GM06990 (cell line): ENCODE measurements around the gene SNRPA.
"Not testable (repeated sequence)": the region's sequence is repeated elsewhere in the genome, so short reads cannot be mapped to it uniquely, and the experiment has no call there.

Experiments used
- DNase-seq: peaks from one replicate; pipeline ENCODE4 v3.0.0-alpha.2; 2011; ENCODE audit not compliant: insufficient read length; ENCODE audit errors: extremely low read depth
- H3K27me3 ChIP-seq: replicated peaks from 2 replicates; pipeline ENCODE4 v1.6.0; 2011; ENCODE audit warnings: low read length; ENCODE audit not compliant: control insufficient read depth, insufficient read depth
- H3K36me3 ChIP-seq: 2 replicates; pipeline ENCODE4 v1.5.1; 2011; ENCODE audit warnings: low read length; ENCODE audit not compliant: control insufficient read depth, insufficient read depth
- H3K4me3 ChIP-seq: replicated peaks from 2 replicates; pipeline ENCODE4 v1.5.1; 2011; ENCODE audit warnings: low read depth, mild to moderate bottlenecking, control low read depth, low read length
- TF ChIP-seq, protein P1 (sequence below): IDR thresholded peaks from 2 replicates; pipeline ENCODE4 v1.5.1; 2011; ENCODE audit warnings: low read length, control low read depth, mild to moderate bottlenecking, inconsistent platforms; ENCODE audit not compliant: insufficient read depth, poor library complexity, severe bottlenecking

The SNRPA gene

DNA sequence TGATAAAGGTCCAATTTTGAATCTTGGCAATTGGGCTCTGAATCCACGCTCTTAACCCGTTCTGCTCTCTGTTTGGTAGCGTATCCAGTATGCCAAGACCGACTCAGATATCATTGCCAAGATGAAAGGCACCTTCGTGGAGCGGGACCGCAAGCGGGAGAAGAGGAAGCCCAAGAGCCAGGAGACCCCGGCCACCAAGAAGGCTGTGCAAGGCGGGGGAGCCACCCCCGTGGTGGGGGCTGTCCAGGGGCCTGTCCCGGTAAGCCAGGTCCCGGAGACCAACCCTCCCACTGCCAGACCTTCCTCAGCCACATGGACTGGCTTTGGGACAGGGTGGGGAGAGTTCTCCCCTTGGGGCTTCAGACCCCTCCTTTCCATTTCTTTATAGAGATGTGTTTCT, 8.3 kb downstream of the SNRPA start:
- TF ChIP-seq, protein P1, sequence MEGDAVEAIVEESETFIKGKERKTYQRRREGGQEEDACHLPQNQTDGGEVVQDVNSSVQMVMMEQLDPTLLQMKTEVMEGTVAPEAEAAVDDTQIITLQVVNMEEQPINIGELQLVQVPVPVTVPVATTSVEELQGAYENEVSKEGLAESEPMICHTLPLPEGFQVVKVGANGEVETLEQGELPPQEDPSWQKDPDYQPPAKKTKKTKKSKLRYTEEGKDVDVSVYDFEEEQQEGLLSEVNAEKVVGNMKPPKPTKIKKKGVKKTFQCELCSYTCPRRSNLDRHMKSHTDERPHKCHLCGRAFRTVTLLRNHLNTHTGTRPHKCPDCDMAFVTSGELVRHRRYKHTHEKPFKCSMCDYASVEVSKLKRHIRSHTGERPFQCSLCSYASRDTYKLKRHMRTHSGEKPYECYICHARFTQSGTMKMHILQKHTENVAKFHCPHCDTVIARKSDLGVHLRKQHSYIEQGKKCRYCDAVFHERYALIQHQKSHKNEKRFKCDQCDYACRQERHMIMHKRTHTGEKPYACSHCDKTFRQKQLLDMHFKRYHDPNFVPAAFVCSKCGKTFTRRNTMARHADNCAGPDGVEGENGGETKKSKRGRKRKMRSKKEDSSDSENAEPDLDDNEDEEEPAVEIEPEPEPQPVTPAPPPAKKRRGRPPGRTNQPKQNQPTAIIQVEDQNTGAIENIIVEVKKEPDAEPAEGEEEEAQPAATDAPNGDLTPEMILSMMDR, result no peak
- Histone ChIP-seq H3K36me3 (peaks cover 59% of the 10 kb centered on the region), H3K4me3 (no peak overlapping the region), H3K27me3 (no peaks in the 10 kb centered on the region)
- DNase-seq, result no peak

DNA sequence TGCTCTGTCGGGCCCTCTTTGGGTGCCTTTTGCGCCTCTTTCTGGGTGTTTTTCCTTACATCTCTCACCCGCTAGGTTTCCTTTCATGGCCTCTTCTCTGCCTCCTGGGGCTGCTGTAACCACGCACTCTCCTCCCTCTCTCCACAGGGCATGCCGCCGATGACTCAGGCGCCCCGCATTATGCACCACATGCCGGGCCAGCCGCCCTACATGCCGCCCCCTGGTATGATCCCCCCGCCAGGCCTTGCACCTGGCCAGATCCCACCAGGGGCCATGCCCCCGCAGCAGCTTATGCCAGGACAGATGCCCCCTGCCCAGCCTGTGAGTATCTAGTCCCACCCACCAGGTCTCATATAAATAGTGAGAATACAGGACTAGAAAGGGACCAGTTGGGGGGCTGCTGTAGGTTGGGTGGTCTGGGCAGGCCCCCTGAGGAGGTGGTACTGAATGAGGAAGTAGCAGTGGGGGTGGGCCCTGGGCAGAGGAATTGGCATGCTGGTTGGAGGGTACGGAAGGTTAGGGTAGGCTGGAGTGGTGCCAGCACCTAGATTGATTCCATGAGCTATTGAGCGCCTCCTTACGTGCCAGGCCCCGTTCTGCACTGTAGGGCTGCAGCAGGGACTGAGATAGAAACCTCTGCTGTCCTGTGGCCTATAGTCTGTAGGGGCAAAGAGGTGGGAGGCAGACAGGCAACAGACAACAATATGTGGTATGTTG, 11.9 kb downstream of the SNRPA start:
- Histone ChIP-seq H3K4me3 (no peak overlapping the region), H3K27me3 (no peaks in the 10 kb centered on the region), H3K36me3 (peaks cover 51% of the 10 kb centered on the region)
- DNase-seq, result no peak
- TF ChIP-seq, protein P1, result no peak

DNA sequence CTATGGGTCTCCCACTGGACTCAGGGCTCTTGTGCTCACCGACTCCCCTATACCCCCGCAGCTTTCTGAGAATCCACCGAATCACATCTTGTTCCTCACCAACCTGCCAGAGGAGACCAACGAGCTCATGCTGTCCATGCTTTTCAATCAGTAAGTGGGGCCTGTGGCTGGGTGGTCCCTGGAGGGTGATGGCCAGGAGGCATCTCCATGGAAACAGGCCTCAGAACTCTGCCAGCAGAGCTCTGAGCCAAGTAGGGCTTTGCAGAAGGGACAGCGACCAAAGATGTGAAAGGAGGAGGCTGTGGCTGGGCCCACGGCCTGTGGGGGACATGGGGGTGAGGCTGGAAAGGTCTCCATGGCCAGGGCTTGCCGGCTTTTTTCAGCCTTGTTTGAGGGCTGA, 12.5 kb downstream of the SNRPA start:
- H3K27me3 ChIP-seq, result no peaks in the 10 kb centered on the region
- DNase-seq, result no peak
- peaks cover 47% of the 10 kb centered on the region for H3K36me3 ChIP-seq
- H3K4me3 ChIP-seq, result no peak overlapping the region
- TF ChIP-seq, protein P1, result no peak

DNA sequence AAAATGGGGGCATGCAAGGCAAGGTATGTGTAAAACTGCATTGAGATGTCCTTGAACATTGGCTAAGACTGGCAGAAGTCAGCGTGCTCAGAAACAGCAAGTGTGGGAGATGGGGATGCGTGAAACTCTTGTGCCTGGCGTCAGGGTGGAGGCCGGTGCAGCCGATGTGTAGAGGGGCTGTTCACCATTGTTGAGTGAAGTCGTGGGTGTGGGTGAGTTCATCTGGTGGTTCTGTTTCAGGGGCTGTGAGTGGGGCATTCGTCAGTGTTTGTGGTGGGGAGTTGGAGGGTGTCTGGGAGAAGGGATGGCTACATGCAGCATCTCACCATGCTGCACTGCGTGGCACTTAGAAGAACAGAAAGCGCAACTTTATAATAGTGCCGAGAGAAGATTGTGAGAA, 13.0 kb downstream of the SNRPA start:
- Histone ChIP-seq H3K36me3 (peaks cover 47% of the 10 kb centered on the region), H3K4me3 (no peak overlapping the region), H3K27me3 (no peaks in the 10 kb centered on the region)
- no peak for DNase-seq
- TF ChIP-seq, protein P1, result no peak

DNA sequence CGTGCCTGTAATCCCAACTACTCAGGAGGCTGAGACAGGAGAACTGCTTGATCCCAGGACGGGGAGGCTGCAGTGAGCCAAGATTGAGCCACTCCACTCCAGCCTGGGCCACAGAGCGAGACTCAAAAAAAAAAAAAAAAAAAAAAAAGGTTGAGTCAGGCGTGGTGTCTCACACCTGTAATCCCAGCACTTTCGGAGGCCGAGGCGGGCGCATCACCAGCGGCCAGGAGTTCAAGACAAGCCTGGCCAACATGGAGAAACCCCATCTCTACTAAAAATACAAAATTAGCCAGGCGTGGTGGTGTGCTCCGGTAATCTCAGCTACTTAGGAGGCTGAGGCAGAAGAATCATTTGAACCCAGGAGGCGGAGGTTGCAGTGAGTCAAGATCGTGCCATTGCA, 15.4 kb downstream of the SNRPA start:
- not testable (repeated sequence) for H3K27me3 ChIP-seq, H3K4me3 ChIP-seq, DNase-seq
- peaks cover 34% of the 10 kb centered on the region for H3K36me3 ChIP-seq

DNA sequence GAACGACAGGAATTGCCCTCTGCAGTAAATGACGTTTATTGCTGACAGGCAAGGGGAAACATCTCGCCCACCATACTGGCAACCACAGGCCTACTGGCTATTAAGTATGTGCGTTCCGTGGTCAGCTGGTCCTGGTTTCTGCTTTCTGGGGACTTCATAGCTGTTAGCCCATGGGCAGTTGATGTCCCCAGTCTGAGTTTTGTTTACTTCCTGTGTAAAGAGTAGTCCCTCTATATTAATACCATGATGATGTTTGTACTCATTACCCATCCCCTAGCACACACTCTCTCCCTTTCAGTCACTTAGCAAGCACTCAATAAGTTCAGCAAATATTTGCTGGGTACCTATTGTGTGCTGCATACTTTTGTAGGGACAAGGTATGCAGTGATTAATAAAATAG, 17.9 kb downstream of the SNRPA start:
- Histone ChIP-seq H3K36me3 (peaks cover 12% of the 10 kb centered on the region), H3K4me3 (no peak overlapping the region), H3K27me3 (no peaks in the 10 kb centered on the region)
- TF ChIP-seq, protein P1, result no peak
- no peak for DNase-seq

DNA sequence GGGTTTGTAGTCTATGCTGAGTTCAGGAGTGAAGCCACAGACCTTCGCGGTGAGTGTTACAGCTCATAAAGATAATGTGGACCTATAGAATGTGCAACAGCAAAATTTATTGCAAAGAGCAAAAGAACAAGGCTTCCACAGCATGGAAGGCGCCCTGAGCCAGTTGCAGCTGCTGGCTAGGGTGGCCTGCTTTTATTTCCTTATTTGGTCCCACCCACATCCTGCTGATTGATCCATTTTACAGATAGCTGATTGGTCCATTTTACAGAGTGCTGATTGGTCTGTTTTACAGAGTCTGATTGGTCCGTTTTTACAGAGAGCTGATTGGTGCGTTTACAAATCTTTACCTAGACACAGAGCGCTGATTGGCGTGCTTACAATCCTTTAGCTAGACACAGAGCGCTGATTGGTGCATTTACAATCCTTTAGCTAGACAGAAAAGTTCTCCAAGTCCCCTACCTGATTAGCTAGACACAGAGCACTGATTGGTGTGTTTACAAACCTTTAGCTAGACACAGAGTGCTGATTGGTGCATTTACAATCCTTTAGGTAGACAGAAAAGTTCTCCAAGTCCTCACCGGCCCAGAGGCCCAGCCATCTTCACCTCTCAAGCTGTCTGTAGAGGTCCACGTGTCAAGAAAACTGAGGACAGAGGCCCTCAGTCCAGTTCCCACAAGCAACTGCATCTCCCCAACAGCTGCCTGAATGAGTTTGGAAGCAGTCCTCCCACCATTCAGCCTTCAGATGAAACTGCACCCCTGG, 20.3 kb downstream of the SNRPA start:
- H3K36me3 ChIP-seq, DNase-seq, H3K27me3 ChIP-seq, H3K4me3 ChIP-seq: not testable (repeated sequence)
